HepG2 (cell line): ENCODE results near the gene CCT3. TPM values are rescaled to one million over a fixed set of nuclear protein-coding genes. Genes with fewer than 3 reads are reported as not detected.
A peak's percentile ranks its signal among the peaks of the same experiment; 100 is the strongest.

ENCODE experiments used
- CAMTA2 ChIP-seq: sonication (generic); formaldehyde crosslinking; IDR thresholded peaks from 2 replicates; pipeline ENCODE4 v1.4.0; 2020; ENCODE audit warnings: mild to moderate bottlenecking, missing genetic modification reagents, borderline replicate concordance
- CREB1 ChIP-seq, 2 experiments: fragments of 450-650 bp in 1 of 2; IDR thresholded peaks; 2 replicates each; pipeline ENCODE4 v1.6.1; 2016 to 2017; ENCODE audit warnings: control low read depth in 1 of 2, mild to moderate bottlenecking in 1 of 2, missing compliant biosample characterization in 1 of 2, missing genetic modification characterization in 1 of 2
- DNMT3B ChIP-seq: conservative IDR thresholded peaks from 2 replicates; pipeline ENCODE4 v1.6.1; 2016; ENCODE audit warnings: missing biosample characterization, control low read depth
- FLYWCH1 ChIP-seq: sonication (generic); formaldehyde crosslinking; IDR thresholded peaks from 2 replicates; pipeline ENCODE4 v1.8.1; 2023; ENCODE audit warnings: mild to moderate bottlenecking, missing genetic modification reagents
- GZF1 ChIP-seq: sonication (generic); formaldehyde crosslinking; IDR thresholded peaks from 2 replicates; pipeline ENCODE4 v1.5.1; 2020; ENCODE audit warnings: mild to moderate bottlenecking, missing genetic modification reagents
- HMGA1 ChIP-seq: sonication (generic); formaldehyde crosslinking; conservative IDR thresholded peaks from 2 replicates; pipeline ENCODE4 v1.4.0; 2020; ENCODE audit warnings: missing genetic modification reagents
- MEIS2 ChIP-seq: sonication (generic); formaldehyde crosslinking; IDR thresholded peaks from 2 replicates; pipeline ENCODE4 v1.9.0; 2021; ENCODE audit warnings: mild to moderate bottlenecking, missing genetic modification reagents
- MXD4 ChIP-seq: IDR thresholded peaks from 2 replicates; pipeline ENCODE4 v1.6.1; 2016; ENCODE audit warnings: mild to moderate bottlenecking, missing biosample characterization, missing genetic modification reagents
- NCOA2 ChIP-seq: sonication (generic); formaldehyde crosslinking; IDR thresholded peaks from 2 replicates; pipeline ENCODE4 v1.8.0; 2022; ENCODE audit warnings: inconsistent platforms
- NFYC ChIP-seq: IDR thresholded peaks from 2 replicates; pipeline ENCODE4 v1.6.1; 2016; ENCODE audit warnings: missing genetic modification reagents, missing compliant biosample characterization
- NR2F6 ChIP-seq, 2 experiments: IDR thresholded peaks; 2 replicates each; pipeline ENCODE4 v1.6.1; 2016; ENCODE audit warnings: antibody characterized with exemption in 1 of 2, mild to moderate bottlenecking in 1 of 2
- POLR2AphosphoS2 ChIP-seq: IDR thresholded peaks from 2 replicates; pipeline ENCODE4 v1.6.1; 2011; ENCODE audit warnings: low read depth, low read length, improper control_type of control experiment
- POLR2G ChIP-seq: fragments of 200-400 bp; formaldehyde crosslinking; IDR thresholded peaks from 2 replicates; pipeline ENCODE4 v1.6.1; 2018; ENCODE audit warnings: mild to moderate bottlenecking, low read depth, low read length, moderate library complexity
- SAP130 ChIP-seq: IDR thresholded peaks from 2 replicates; pipeline ENCODE4 v1.6.1; 2016; ENCODE audit warnings: low read depth
- SP4 ChIP-seq: sonication (generic); formaldehyde crosslinking; IDR thresholded peaks from 2 replicates; pipeline ENCODE4 v1.8.1; 2023; ENCODE audit warnings: mild to moderate bottlenecking, missing genetic modification reagents
- YY1 ChIP-seq: IDR thresholded peaks from 2 replicates; pipeline ENCODE4 v1.6.1; 2011; ENCODE audit warnings: low read length, low read depth, moderate library complexity, mild to moderate bottlenecking; ENCODE audit not compliant: insufficient read depth, insufficient replicate concordance
- ZBTB21 ChIP-seq: sonication (generic); formaldehyde crosslinking; IDR thresholded peaks from 2 replicates; pipeline ENCODE4 v1.4.0; 2020; ENCODE audit warnings: missing genetic modification reagents
- ZBTB38 ChIP-seq: sonication (generic); formaldehyde crosslinking; IDR thresholded peaks from 2 replicates; pipeline ENCODE4 v1.5.1; 2020; ENCODE audit warnings: mild to moderate bottlenecking, missing genetic modification reagents
- ZMYM4 ChIP-seq: sonication (generic); formaldehyde crosslinking; IDR thresholded peaks from 2 replicates; pipeline ENCODE4 v1.8.1; 2023; ENCODE audit warnings: mild to moderate bottlenecking, missing genetic modification reagents
- ZNF180 ChIP-seq: sonication (generic); formaldehyde crosslinking; IDR thresholded peaks from 2 replicates; pipeline ENCODE4 v1.4.0; 2020; ENCODE audit warnings: low read depth, missing genetic modification reagents, borderline replicate concordance
- ZNF335 ChIP-seq: sonication (generic); formaldehyde crosslinking; IDR thresholded peaks from 2 replicates; pipeline ENCODE4 v1.4.0; 2020; ENCODE audit warnings: missing genetic modification reagents
- ZNF530 ChIP-seq: sonication (generic); formaldehyde crosslinking; IDR thresholded peaks from 2 replicates; pipeline ENCODE4 v1.5.0; 2020; ENCODE audit warnings: low read depth, mild to moderate bottlenecking, missing genetic modification reagents
- polyA plus RNA-seq, 8 experiments: library from polyadenylated mRNA; depleted of rRNA in 3 of 8; stranded (reverse) in 7 of 8; unstranded in 1 of 8; fragments of >200 nt; fragmentation: Illumina TruSeq in 4 of 8; extraction: Trizol in 4 of 8; gene quantifications; 2 replicates each; pipeline versions ENCODE4 v1.2.1 to v1.2.3, GENCODE V29; 2011 to 2016; ENCODE audit warnings: low read depth in 4 of 8, missing spikeins in 1 of 8, mixed read lengths in 1 of 8; ENCODE audit not compliant: insufficient read depth in 1 of 8
- total RNA-seq, 5 experiments: library from RNA; depleted of rRNA; stranded (reverse); fragments of >200 nt; fragmentation: Illumina TruSeq; extraction: Trizol; gene quantifications; 2 replicates each; pipeline ENCODE4 v1.2.3, GENCODE V29; 2016; ENCODE audit warnings: low read depth in 1 of 5
- TF ChIP-seq, protein P1 (sequence below): IDR thresholded peaks from 2 replicates; pipeline ENCODE4 v1.6.1; 2016
- TF ChIP-seq, protein P2 (sequence below): sonication (generic); formaldehyde crosslinking; IDR thresholded peaks from 2 replicates; pipeline ENCODE4 v1.4.0; 2020; ENCODE audit warnings: missing genetic modification reagents
- TF ChIP-seq, protein P3 (sequence below): sonication (generic); formaldehyde crosslinking; IDR thresholded peaks from 2 replicates; pipeline ENCODE4 v1.8.1; 2023; ENCODE audit warnings: mild to moderate bottlenecking, inconsistent platforms, moderate library complexity, missing genetic modification reagents, borderline replicate concordance
- TF ChIP-seq, protein P4 (sequence below): IDR thresholded peaks from 2 replicates; pipeline ENCODE4 v1.6.1; 2012; ENCODE audit warnings: low read depth, low read length, improper control_type of control experiment

CCT3 gene
- total and polyA plus RNA-seq, 2 of the 13 experiments (the other 11 are each of a cell fraction or from before 2014, with no cell fraction given) = 319 to 615 TPM

DNA sequence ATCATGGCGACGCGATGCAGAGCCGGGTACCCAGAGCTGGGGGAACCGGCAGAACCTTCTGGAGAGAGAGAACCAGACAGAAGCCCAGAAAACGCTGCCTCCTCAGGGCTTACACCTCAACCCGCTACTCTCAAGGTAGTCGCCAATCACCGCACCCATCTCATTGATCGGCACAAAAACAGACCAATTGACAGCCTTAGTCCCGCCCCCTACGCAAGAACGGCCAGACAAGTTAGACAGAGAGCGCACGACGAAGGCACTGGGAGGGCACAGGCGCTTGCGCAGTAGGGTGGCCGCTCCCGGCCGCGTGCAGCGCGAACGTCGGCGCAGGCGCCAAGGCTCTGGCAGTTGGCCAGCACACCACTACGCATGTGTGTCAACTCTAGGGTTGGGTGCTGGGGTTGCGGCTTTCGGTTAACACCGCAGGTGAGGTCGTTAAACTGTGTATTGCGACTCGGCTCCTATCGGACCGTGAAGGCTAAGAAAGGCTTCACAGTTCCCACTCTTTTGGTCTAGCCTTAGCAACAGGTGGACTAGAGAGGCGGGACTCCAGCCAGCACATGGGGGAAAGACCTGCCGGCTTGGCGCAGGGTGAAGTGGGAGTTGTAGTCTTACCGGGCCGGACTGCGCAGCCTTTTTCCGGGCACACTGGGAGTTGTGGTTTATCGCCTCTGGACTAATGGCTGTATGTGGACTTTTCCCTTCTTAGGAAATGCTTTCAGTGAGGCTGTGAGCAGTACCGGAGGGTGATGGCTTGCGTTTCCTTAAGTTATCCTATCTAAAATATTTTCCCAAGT is at the start of gene CCT3, which contains the start of gene TSACC (continued):
- TF ChIP-seq FLYWCH1 (CRISPR knock-in tag) = no peak
- peak; percentile 72 for TF ChIP-seq MXD4 (CRISPR knock-in tag)
- peak; percentile 68; the same call in 1 of the 2 replicates for TF ChIP-seq SP4 (CRISPR knock-in tag)
- TF ChIP-seq, protein P1, sequence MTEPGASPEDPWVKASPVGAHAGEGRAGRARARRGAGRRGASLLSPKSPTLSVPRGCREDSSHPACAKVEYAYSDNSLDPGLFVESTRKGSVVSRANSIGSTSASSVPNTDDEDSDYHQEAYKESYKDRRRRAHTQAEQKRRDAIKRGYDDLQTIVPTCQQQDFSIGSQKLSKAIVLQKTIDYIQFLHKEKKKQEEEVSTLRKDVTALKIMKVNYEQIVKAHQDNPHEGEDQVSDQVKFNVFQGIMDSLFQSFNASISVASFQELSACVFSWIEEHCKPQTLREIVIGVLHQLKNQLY = no peak; the same call in 1 of the 2 replicates
- TF ChIP-seq, protein P2, sequence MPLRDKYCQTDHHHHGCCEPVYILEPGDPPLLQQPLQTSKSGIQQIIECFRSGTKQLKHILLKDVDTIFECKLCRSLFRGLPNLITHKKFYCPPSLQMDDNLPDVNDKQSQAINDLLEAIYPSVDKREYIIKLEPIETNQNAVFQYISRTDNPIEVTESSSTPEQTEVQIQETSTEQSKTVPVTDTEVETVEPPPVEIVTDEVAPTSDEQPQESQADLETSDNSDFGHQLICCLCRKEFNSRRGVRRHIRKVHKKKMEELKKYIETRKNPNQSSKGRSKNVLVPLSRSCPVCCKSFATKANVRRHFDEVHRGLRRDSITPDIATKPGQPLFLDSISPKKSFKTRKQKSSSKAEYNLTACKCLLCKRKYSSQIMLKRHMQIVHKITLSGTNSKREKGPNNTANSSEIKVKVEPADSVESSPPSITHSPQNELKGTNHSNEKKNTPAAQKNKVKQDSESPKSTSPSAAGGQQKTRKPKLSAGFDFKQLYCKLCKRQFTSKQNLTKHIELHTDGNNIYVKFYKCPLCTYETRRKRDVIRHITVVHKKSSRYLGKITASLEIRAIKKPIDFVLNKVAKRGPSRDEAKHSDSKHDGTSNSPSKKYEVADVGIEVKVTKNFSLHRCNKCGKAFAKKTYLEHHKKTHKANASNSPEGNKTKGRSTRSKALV = no peak
- no peak for TF ChIP-seq HMGA1
- TF ChIP-seq ZNF335 (CRISPR knock-in tag) = peak; percentile 97
- TF ChIP-seq, protein P3, sequence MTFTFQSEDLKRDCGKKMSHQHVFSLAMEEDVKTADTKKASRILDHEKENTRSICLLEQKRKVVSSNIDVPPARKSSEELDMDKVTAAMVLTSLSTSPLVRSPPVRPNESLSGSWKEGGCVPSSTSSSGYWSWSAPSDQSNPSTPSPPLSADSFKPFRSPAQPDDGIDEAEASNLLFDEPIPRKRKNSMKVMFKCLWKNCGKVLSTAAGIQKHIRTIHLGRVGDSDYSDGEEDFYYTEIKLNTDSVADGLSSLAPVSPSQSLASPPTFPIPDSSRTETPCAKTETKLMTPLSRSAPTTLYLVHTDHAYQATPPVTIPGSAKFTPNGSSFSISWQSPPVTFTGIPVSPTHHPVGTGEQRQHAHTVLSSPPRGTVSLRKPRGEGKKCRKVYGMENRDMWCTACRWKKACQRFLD (CRISPR knock-in tag) = peak; percentile 64; the same call in 1 of the 2 replicates
- no peak for TF ChIP-seq ZMYM4 (CRISPR knock-in tag)
- TF ChIP-seq CAMTA2 (CRISPR knock-in tag) = no peak
- peak; percentile 91 for TF ChIP-seq CREB1 (IDR thresholded peaks at IDR 0.05)
- TF ChIP-seq CREB1 (CRISPR knock-in tag; IDR thresholded peaks at IDR 0.05) = peak; percentile 95
- TF ChIP-seq NFYC (CRISPR knock-in tag) = peak; percentile 99
- peak; percentile 87 for TF ChIP-seq YY1
- TF ChIP-seq NR2F6 (IDR thresholded peaks at IDR 0.05) = no peak
- TF ChIP-seq NR2F6 (CRISPR knock-in tag; IDR thresholded peaks at IDR 0.05) = no peak; the same call in 1 of the 2 replicates
- TF ChIP-seq NCOA2 = peak; percentile 53
- peak; percentile 82 for TF ChIP-seq POLR2G
- TF ChIP-seq, protein P4, sequence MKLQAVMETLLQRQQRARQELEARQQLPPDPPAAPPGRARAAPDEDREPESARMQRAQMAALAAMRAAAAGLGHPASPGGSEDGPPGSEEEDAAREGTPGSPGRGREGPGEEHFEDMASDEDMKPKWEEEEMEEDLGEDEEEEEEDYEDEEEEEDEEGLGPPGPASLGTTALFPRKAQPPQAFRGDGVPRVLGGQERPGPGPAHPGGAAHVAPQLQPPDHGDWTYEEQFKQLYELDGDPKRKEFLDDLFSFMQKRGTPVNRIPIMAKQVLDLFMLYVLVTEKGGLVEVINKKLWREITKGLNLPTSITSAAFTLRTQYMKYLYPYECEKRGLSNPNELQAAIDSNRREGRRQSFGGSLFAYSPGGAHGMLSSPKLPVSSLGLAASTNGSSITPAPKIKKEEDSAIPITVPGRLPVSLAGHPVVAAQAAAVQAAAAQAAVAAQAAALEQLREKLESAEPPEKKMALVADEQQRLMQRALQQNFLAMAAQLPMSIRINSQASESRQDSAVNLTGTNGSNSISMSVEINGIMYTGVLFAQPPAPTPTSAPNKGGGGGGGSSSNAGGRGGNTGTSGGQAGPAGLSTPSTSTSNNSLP = no peak
- TF ChIP-seq ZBTB38 (CRISPR knock-in tag) = peak; percentile 26; the same call in 1 of the 2 replicates
- no peak for TF ChIP-seq ZNF180 (CRISPR knock-in tag)
- no peak; the same call in 1 of the 2 replicates for TF ChIP-seq MEIS2 (CRISPR knock-in tag)
- no peak for TF ChIP-seq ZNF530 (CRISPR knock-in tag)
- TF ChIP-seq SAP130 = peak; percentile 83
- peak; percentile 15; the same call in 1 of the 2 replicates for TF ChIP-seq GZF1
- TF ChIP-seq ZBTB21 (CRISPR knock-in tag) = no peak
- TF ChIP-seq POLR2AphosphoS2 = no peak
- TF ChIP-seq DNMT3B (CRISPR knock-in tag) = peak; percentile 63; the same call in 1 of the 2 replicates
